HCT116 (cell line): Measurements from ENCODE around the gene PPP2R1B. TPM values are rescaled to one million over a fixed set of nuclear protein-coding genes. Genes with fewer than 3 reads are reported as not detected.

Experiments used
- ATAC-seq: fragments of 200-7000 bp; cut with Tn5 transposase; 2 replicates; pipeline ENCODE4 v1.9.1; 2020; ENCODE audit warnings: mild to moderate bottlenecking, moderate library complexity
- BruUV-seq: library from RNA; stranded (reverse); fragments of 400-500 nt; replicated peaks from 2 replicates; lab custom pipeline; 2021; lab: Mats Ljungman, UMichigan
- CTCF ChIA-PET: fragments of 300-600 bp; sonication (Branson Sonifier 250); formaldehyde crosslinking; loops from one replicate; lab custom pipeline; 2021; ENCODE audit warnings: antibody characterized with exemption; lab: Charles Lee
- POLR2A ChIA-PET: fragments of 300-600, 350-600 bp; sonication (Branson Sonifier 250); formaldehyde crosslinking; loops from one replicate; lab custom pipeline; 2021; ENCODE audit warnings: antibody characterized with exemption; lab: Charles Lee
- RAD21 ChIA-PET, 2 experiments: fragments of 300-600 bp; sonication (Branson Sonifier 250); formaldehyde crosslinking; loops; one replicate each; lab custom pipeline; 2023; ENCODE audit warnings: low total read pairs in 2 of 2; ENCODE audit not compliant: uncharacterized antibody in 2 of 2, unreplicated experiment in 2 of 2, low non-redundant PET in 1 of 2; lab: Charles Lee
- DNase-seq: peaks from one replicate; pipeline ENCODE4 v3.0.0-alpha.2; 2010; ENCODE audit warnings: low read depth, low spot score
- H2AFZ ChIP-seq: fragments of 200-600 bp; shearing (Covaris generic), sonication (generic); 2 replicates; pipeline ENCODE4 v1.6.1; 2017; ENCODE audit warnings: low read depth, mixed run types, mixed read lengths, antibody characterized with exemption, low read length; ENCODE audit not compliant: poor library complexity, severe bottlenecking
- H3K27ac ChIP-seq: 2 replicates; pipeline ENCODE4 v1.5.1; 2012; ENCODE audit warnings: low read depth, low read length
- H3K27me3 ChIP-seq: fragments of 200-600 bp; sonication (generic); 2 replicates; pipeline ENCODE4 v1.6.1; 2016; ENCODE audit warnings: mixed run types, low read length, mixed read lengths; ENCODE audit not compliant: insufficient read depth
- H3K36me3 ChIP-seq, 2 experiments: fragments of 200-500 bp in 1 of 2; fragments of 200-600 bp in 1 of 2; sonication (Bioruptor generic) in 1 of 2; sonication (generic) in 1 of 2; 2 replicates each; pipeline versions ENCODE4 v1.5.1 to v1.6.1; 2014 to 2016; ENCODE audit warnings: low read length in 2 of 2, inconsistent platforms in 1 of 2, mixed read lengths in 1 of 2, mixed run types in 1 of 2; ENCODE audit not compliant: insufficient read depth in 2 of 2, control insufficient read depth in 1 of 2
- H3K4me1 ChIP-seq, 2 experiments: fragments of 200-600 bp in 1 of 2; sonication (generic) in 1 of 2; 2 replicates each; pipeline versions ENCODE4 v1.5.1 to v1.6.1; 2012 to 2017; ENCODE audit warnings: low read length in 2 of 2, inconsistent platforms in 1 of 2, mild to moderate bottlenecking in 1 of 2, mixed read lengths in 1 of 2, mixed run types in 1 of 2, moderate library complexity in 1 of 2; ENCODE audit not compliant: insufficient read depth in 2 of 2, control insufficient read depth in 1 of 2
- H3K4me2 ChIP-seq: fragments of 200-600 bp; sonication (generic); 2 replicates; pipeline ENCODE4 v1.6.1; 2017; ENCODE audit warnings: mixed run types, low read length, mixed read lengths
- H3K4me3 ChIP-seq, 2 experiments: fragments of 200-600 bp in 1 of 2; sonication (generic) in 1 of 2; replicated peaks in 1 of 2; 2 replicates each; pipeline ENCODE4 v1.5.1; 2011 to 2016; ENCODE audit warnings: low read length in 2 of 2, control low read depth in 1 of 2, low read depth in 1 of 2, mild to moderate bottlenecking in 1 of 2, mixed read lengths in 1 of 2, mixed run types in 1 of 2
- H3K79me2 ChIP-seq: fragments of 200-600 bp; sonication (generic); 2 replicates; pipeline ENCODE4 v1.6.1; 2017; ENCODE audit warnings: mild to moderate bottlenecking, mixed run types, low read length, moderate library complexity, mixed read lengths; ENCODE audit not compliant: insufficient read depth
- H3K9ac ChIP-seq: fragments of 200-600 bp; sonication (generic); 2 replicates; pipeline ENCODE4 v1.6.1; 2016; ENCODE audit warnings: low read length, mixed read lengths
- H3K9me2 ChIP-seq: fragments of 200-600 bp; sonication (generic), shearing (Covaris generic); 2 replicates; pipeline ENCODE4 v1.6.1; 2017; ENCODE audit warnings: mixed run types, mild to moderate bottlenecking, moderate library complexity; ENCODE audit not compliant: insufficient read depth
- H3K9me3 ChIP-seq, 2 experiments: fragments of 200-500 bp in 1 of 2; fragments of 200-600 bp in 1 of 2; sonication (Bioruptor generic) in 1 of 2; sonication (generic) in 1 of 2; 2 replicates each; pipeline ENCODE4 v1.6.1; 2014 to 2017; ENCODE audit warnings: low read length in 2 of 2, mixed read lengths in 2 of 2, inconsistent platforms in 1 of 2, low read depth in 1 of 2, mild to moderate bottlenecking in 1 of 2, mixed run types in 1 of 2, moderate library complexity in 1 of 2; ENCODE audit not compliant: control insufficient read depth in 1 of 2, insufficient read depth in 1 of 2
- H4K20me1 ChIP-seq: fragments of 200-600 bp; sonication (generic), shearing (Covaris generic); 2 replicates; pipeline ENCODE4 v1.6.1; 2017; ENCODE audit warnings: mixed run types, mild to moderate bottlenecking, moderate library complexity; ENCODE audit not compliant: insufficient read depth
- CEBPB ChIP-seq: IDR thresholded peaks from 2 replicates; pipeline ENCODE4 v1.6.1; 2012; ENCODE audit warnings: low read depth
- EZH2 ChIP-seq: fragments of 200-600 bp; sonication (generic); IDR thresholded peaks from 2 replicates; pipeline ENCODE4 v1.6.1; 2017; ENCODE audit warnings: antibody characterized with exemption, mixed run types
- POLR2A ChIP-seq: IDR thresholded peaks from 2 replicates; pipeline ENCODE4 v1.7.0; 2011; ENCODE audit warnings: borderline replicate concordance; ENCODE audit not compliant: insufficient read depth, insufficient read length; ENCODE audit errors: extremely low read depth
- POLR2AphosphoS5 ChIP-seq: IDR thresholded peaks from 2 replicates; pipeline ENCODE4 v1.6.1; 2011; ENCODE audit warnings: mild to moderate bottlenecking, low read depth, low read length, moderate library complexity
- RAD21 ChIP-seq: IDR thresholded peaks from 2 replicates; pipeline ENCODE4 v1.6.1; 2012; ENCODE audit warnings: low read depth, mild to moderate bottlenecking
- REST ChIP-seq: IDR thresholded peaks from 2 replicates; pipeline ENCODE4 v1.6.1; 2012; ENCODE audit warnings: low read depth
- SRF ChIP-seq: IDR thresholded peaks from 2 replicates; pipeline ENCODE4 v1.6.1; 2012; ENCODE audit warnings: low read depth
- YY1 ChIP-seq: IDR thresholded peaks from 2 replicates; pipeline ENCODE4 v1.6.1; 2011; ENCODE audit warnings: low read length, low read depth, moderate library complexity, mild to moderate bottlenecking; ENCODE audit not compliant: insufficient replicate concordance; ENCODE audit errors: extremely low read depth
- intact Hi-C: fragments of 100-400 bp; cut with micrococcal nuclease; formaldehyde crosslinking; loops from 2 replicates; pipeline ENCODE4 v1.10.0; 2022
- total RNA-seq: library from RNA; stranded (reverse); gene quantifications from one replicate; pipeline ENCODE4 v1.2.1, GENCODE V29; 2021; ENCODE audit not compliant: unreplicated experiment

The PPP2R1B gene
- total RNA-seq, 1 experiment from 2014 or later, result 24.9 TPM

- TF ChIP-seq RAD21 (no peak), SRF (no peak), CEBPB (no peak), YY1 (no peak)
- ATAC-seq, result no peak
- Histone ChIP-seq H3K9ac (no peak overlapping the region), H3K4me2 (no peak overlapping the region), H2AFZ (no peak overlapping the region), H3K79me2 (no peaks in the 10 kb centered on the region), H4K20me1 (no peaks in the 10 kb centered on the region), H3K36me3 (peaks cover 0 to 12% of the 10 kb centered on the region in 2 experiments; a peak in 1 of 4 replicates), H3K4me3 (no peak overlapping the region), H3K9me2 (no peaks in the 10 kb centered on the region), H3K9me3 (no peaks in the 10 kb centered on the region), H3K27ac (no peak overlapping the region), H3K27me3 (no peaks in the 10 kb centered on the region), H3K4me1 (no peaks in the 10 kb centered on the region)
- RAD21 ChIA-PET, result no interaction called here
- DNase-seq, result no peak
- BruUV-seq, result no TSS peak
- intact Hi-C loops, result no loop called here
- CTCF ChIA-PET, result no interaction called here
- POLR2A ChIA-PET, result no interaction called here
Observed at GRCh38 chr11:111703576-111703975, 62.6 kb downstream of the PPP2R1B start.

GRCh38 chr11:111702623-111703022 lies 63.6 kb downstream of the PPP2R1B start:
- no peaks in the 10 kb centered on the region for H3K79me2 ChIP-seq
- CTCF ChIA-PET, result no interaction called here

More at GRCh38 chr11:111702623-111703022, 63.6 kb downstream of the PPP2R1B start:
- intact Hi-C loops, result no loop called here
- no peak overlapping the region for H3K4me3 ChIP-seq
- no peak overlapping the region for H3K9ac ChIP-seq
- no peak overlapping the region for H3K4me2 ChIP-seq
- ChIA-PET RAD21 (no interaction called here), POLR2A (no interaction called here)
- no peaks in the 10 kb centered on the region for H3K27me3 ChIP-seq
- BruUV-seq, result no TSS peak
- H4K20me1 ChIP-seq, result no peaks in the 10 kb centered on the region
- no peaks in the 10 kb centered on the region for H3K9me3 ChIP-seq
- no peak for ATAC-seq
- no peak overlapping the region for H3K27ac ChIP-seq
- H3K9me2 ChIP-seq, result no peaks in the 10 kb centered on the region
- TF ChIP-seq SRF, result no peak
- no peak for TF ChIP-seq EZH2
- no peak for TF ChIP-seq POLR2AphosphoS5
- no peak for TF ChIP-seq POLR2A
- no peak for TF ChIP-seq REST
- no peak for TF ChIP-seq RAD21
- TF ChIP-seq YY1, result no peak
- DNase-seq, result no peak
- no peak overlapping the region for H2AFZ ChIP-seq
- H3K36me3 ChIP-seq, result peaks cover 0 to 12% of the 10 kb centered on the region in 2 experiments; a peak in 1 of 4 replicates
- no peaks in the 10 kb centered on the region for H3K4me1 ChIP-seq
